Naive thymus-derived CD4-positive, alpha-beta T cell (primary cell): Measurements from ENCODE around the gene ST14. TPM values are rescaled to one million over a fixed set of nuclear protein-coding genes. Genes with fewer than 3 reads are reported as not detected.
"Not testable (repeated sequence)": the region's sequence is repeated elsewhere in the genome, so short reads cannot be mapped to it uniquely, and the experiment has no call there.

ENCODE experiments used
- ATAC-seq: fragments of 150-1000 bp; cut with Tn5 transposase; 2 replicates; pipeline ENCODE4 v1.10.0; 2021; ENCODE audit warnings: mild to moderate bottlenecking, moderate library complexity
- CTCF ChIA-PET: fragments of 350-600 bp; sonication (Branson Sonifier 250); formaldehyde crosslinking; loops from one replicate; lab custom pipeline; 2021; ENCODE audit warnings: antibody characterized with exemption; lab: Charles Lee
- POLR2A ChIA-PET: fragments of 350-600 bp; sonication (Branson Sonifier 250); formaldehyde crosslinking; loops from one replicate; lab custom pipeline; 2021; ENCODE audit warnings: antibody characterized with exemption, inconsistent platforms; lab: Charles Lee
- DNase-seq, 9 donors: peaks; one replicate each; pipeline versions ENCODE4 v3.0.0 to v3.0.0-alpha.2; 2020 to 2022; ENCODE audit warnings: mixed read lengths in 1 of 9
- H3K27ac ChIP-seq: one replicate; pipeline ENCODE4 v1.7.0; 2013; ENCODE audit warnings: mild to moderate bottlenecking, low read depth, low read length, moderate library complexity
- H3K27me3 ChIP-seq, 2 donors: one replicate each; pipeline ENCODE4 v1.7.0; 2013; ENCODE audit warnings: low read length in 2 of 2, mild to moderate bottlenecking in 2 of 2, moderate library complexity in 2 of 2; ENCODE audit not compliant: control insufficient read depth in 2 of 2, insufficient read depth in 2 of 2
- H3K36me3 ChIP-seq, 3 experiments: 1 replicate in 2 of 3; 2 replicates in 1 of 3; pipeline ENCODE4 v1.7.0; 2013; ENCODE audit warnings: low read length in 3 of 3, mild to moderate bottlenecking in 3 of 3, moderate library complexity in 1 of 3; ENCODE audit not compliant: insufficient read depth in 3 of 3, control insufficient read depth in 2 of 3
- H3K4me1 ChIP-seq, 2 donors: one replicate each; pipeline ENCODE4 v1.7.0; 2013; ENCODE audit warnings: low read length in 2 of 2, mild to moderate bottlenecking in 2 of 2, moderate library complexity in 1 of 2; ENCODE audit not compliant: control insufficient read depth in 2 of 2, insufficient read depth in 2 of 2
- H3K4me3 ChIP-seq: 2 replicates; pipeline ENCODE4 v1.7.0; 2013; ENCODE audit warnings: mild to moderate bottlenecking, low read length
- H3K9me3 ChIP-seq, 3 experiments: 1 replicate in 2 of 3; 2 replicates in 1 of 3; pipeline ENCODE4 v1.7.0; 2013; ENCODE audit warnings: low read length in 3 of 3; ENCODE audit not compliant: control insufficient read depth in 2 of 3
- H3K27ac Mint-ChIP-seq, 9 donors: one replicate each; pipeline ENCODE4 v1.8.0; 2020 to 2022; ENCODE audit warnings: mixed read lengths in 9 of 9, mild to moderate bottlenecking in 8 of 9, moderate library complexity in 5 of 9, inconsistent platforms in 2 of 9
- H3K27me3 Mint-ChIP-seq, 5 donors: one replicate each; pipeline ENCODE4 v1.8.0; 2021 to 2022; ENCODE audit warnings: mixed read lengths in 5 of 5, mild to moderate bottlenecking in 1 of 5
- H3K36me3 Mint-ChIP-seq, 5 donors: one replicate each; pipeline ENCODE4 v1.8.0; 2020 to 2022; ENCODE audit warnings: mixed read lengths in 5 of 5, mild to moderate bottlenecking in 3 of 5, inconsistent platforms in 1 of 5
- H3K4me1 Mint-ChIP-seq, 7 donors: one replicate each; pipeline ENCODE4 v1.8.0; 2020 to 2022; ENCODE audit warnings: mixed read lengths in 7 of 7, mild to moderate bottlenecking in 3 of 7, inconsistent platforms in 1 of 7
- H3K4me3 Mint-ChIP-seq, 10 donors: one replicate each; pipeline ENCODE4 v1.8.0; 2020 to 2022; ENCODE audit warnings: mild to moderate bottlenecking in 10 of 10, mixed read lengths in 10 of 10, moderate library complexity in 6 of 10, inconsistent platforms in 2 of 10
- H3K9me3 Mint-ChIP-seq, 11 donors: one replicate each; pipeline ENCODE4 v1.8.0; 2020 to 2022; ENCODE audit warnings: mixed read lengths in 11 of 11, mild to moderate bottlenecking in 4 of 11, inconsistent platforms in 1 of 11, moderate library complexity in 1 of 11
- intact Hi-C, 2 donors: fragments of 100-400 bp; cut with micrococcal nuclease; formaldehyde crosslinking; loops; one replicate each; pipeline ENCODE4 v1.15.1; 2023
- polyA plus RNA-seq, 2 donors: library from polyadenylated mRNA; unstranded; fragments of 300-500 nt; fragmentation: Illumina TruSeq; gene quantifications; one replicate each; pipeline ENCODE4 v1.2.3, GENCODE V29; 2021
- total RNA-seq, 6 experiments: library from RNA in 5 of 6; stranded (reverse) in 5 of 6; gene quantifications; 1 replicate in 5 of 6; 2 replicates in 1 of 6; pipeline ENCODE4 v1.2.3 and lab custom pipeline; 2021 to 2026

The ST14 gene
- total and polyA plus RNA-seq, 7 experiments from 2014 or later, result 0.05 to 8.8 (median 0.51) TPM; not detected in 2

DNA sequence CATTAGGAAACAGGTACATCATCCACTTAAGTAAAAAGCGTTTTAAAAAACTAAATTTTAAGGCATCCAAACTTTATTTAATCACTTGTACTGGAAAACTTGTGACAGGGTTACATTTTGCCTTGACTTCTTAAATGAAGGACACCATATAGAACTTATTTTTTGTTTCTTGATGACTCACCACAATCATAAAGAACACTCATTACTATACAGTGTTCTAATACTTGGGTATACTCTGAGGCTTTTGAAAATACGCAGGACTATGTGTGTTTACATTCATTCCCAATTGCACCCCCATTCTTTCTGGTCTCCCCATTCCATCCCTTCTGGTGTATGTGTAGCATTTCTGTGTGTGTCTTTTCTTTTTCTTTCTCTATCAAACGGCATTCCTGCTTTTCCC is 85.3 kb downstream of the ST14 start:
- H3K4me1 Mint-ChIP-seq, result peaks cover 22 to 68% (median 57%) of the 10 kb centered on the region in 7 donors
- DNase-seq (no peak), ATAC-seq (no peak)
- H3K4me1 ChIP-seq, result peaks cover 0 to 4% of the 10 kb centered on the region in 2 donors
- peaks cover 0 to 22% (median 6%) of the 10 kb centered on the region in 5 donors for H3K36me3 Mint-ChIP-seq
- intact Hi-C loops, result loop anchor here (2.0 to 5.0 kb wide), 2 partner anchors 70 to 72 kb away; partner anchors contain the start of gene ZBTB44 (in 1 of the 2)
- peak overlapping the region in 2 of 10 donors; percentile 4 to 44 for H3K4me3 Mint-ChIP-seq
- peak overlapping the region in 4 of 9 donors; percentile 11 to 78 (median 27) for H3K27ac Mint-ChIP-seq
- no peak overlapping the region for H3K4me3 ChIP-seq
- no peaks in the 10 kb centered on the region for H3K27me3 Mint-ChIP-seq
- H3K36me3 ChIP-seq, result no peaks in the 10 kb centered on the region
- ChIA-PET POLR2A (no interaction called here), CTCF (no interaction called here)
- H3K9me3 Mint-ChIP-seq, result no peaks in the 10 kb centered on the region
- H3K27me3 ChIP-seq, result no peaks in the 10 kb centered on the region
- no peak overlapping the region for H3K27ac ChIP-seq
- no peaks in the 10 kb centered on the region for H3K9me3 ChIP-seq

DNA sequence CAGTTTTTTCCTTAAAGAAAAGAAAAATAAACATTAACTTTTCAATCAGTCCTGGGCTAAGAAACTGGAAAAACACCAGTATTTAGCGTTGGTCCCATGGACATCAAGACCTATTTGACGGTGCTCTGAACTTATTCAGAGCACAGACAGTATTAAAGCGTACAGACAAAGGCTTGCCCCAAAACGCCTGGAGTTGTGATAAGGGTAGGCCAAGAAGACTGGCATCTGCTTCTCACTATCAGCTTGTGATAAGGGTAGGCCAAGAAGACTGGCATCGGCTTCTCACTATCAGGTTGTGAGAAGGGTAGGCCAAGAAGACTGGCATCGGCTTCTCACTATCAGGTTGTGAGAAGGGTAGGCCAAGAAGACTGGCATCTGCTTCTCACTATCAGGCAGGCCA is 85.8 kb downstream of the ST14 start:
- H3K36me3 ChIP-seq, H3K27me3 Mint-ChIP-seq, H3K4me1 ChIP-seq, CTCF ChIA-PET, POLR2A ChIA-PET, H3K4me3 ChIP-seq, H3K9me3 ChIP-seq, H3K9me3 Mint-ChIP-seq, DNase-seq, H3K27ac ChIP-seq, H3K27me3 ChIP-seq, ATAC-seq: not testable (repeated sequence)
- intact Hi-C loops, result loop anchor here in 1 of 2 donors (2.0 kb wide), 1 partner anchor 69 kb away; the partner anchor contains the start of gene ZBTB44
- peaks cover 0 to 22% (median 6%) of the 10 kb centered on the region in 5 donors for H3K36me3 Mint-ChIP-seq
- H3K27ac Mint-ChIP-seq, result peak overlapping the region in 2 of 9 donors; percentile 11 to 32
- peaks cover 23 to 70% (median 57%) of the 10 kb centered on the region in 7 donors for H3K4me1 Mint-ChIP-seq
- H3K4me3 Mint-ChIP-seq, result peak overlapping the region in 1 of 10 donors; percentile 4

DNA sequence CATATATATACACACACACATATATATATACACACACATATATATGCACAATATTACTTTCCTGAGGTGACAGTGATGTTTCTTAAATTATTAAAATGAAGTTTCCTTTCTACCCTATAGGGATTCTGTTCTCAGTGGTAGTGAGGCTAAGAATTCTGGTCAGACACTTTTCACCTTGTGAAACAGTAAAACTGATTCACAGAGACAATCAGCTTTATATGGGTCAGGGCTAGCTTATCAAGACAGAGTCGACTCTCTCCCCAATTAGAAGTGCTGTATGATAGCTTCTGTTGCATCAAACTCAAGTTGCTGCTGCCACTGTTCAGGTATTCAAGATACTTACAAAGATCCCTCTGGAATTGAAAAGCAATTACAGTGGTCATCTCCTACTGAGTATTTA is 86.7 kb downstream of the ST14 start:
- Mint-ChIP-seq H3K27me3 (no peaks in the 10 kb centered on the region), H3K4me1 (peaks cover 27 to 79% (median 60%) of the 10 kb centered on the region in 7 donors), H3K4me3 (no peak overlapping the region), H3K36me3 (peaks cover 0 to 30% (median 15%) of the 10 kb centered on the region in 5 donors), H3K27ac (peak overlapping the region in 3 of 9 donors; percentile 6 to 59 (median 48)), H3K9me3 (peaks cover 0 to 7% (median 2%) of the 10 kb centered on the region in 11 donors)
- H3K4me1 ChIP-seq, result peaks cover 0 to 4% of the 10 kb centered on the region in 2 donors
- no peak for ATAC-seq
- peaks cover 0 to 7% (median 0%) of the 10 kb centered on the region in 3 experiments for H3K36me3 ChIP-seq
- no peak overlapping the region for H3K4me3 ChIP-seq
- intact Hi-C loops, result no loop called here
- POLR2A ChIA-PET, result no interaction called here
- DNase-seq, result no peak
- H3K27me3 ChIP-seq, result no peaks in the 10 kb centered on the region
- CTCF ChIA-PET, result no interaction called here
- no peak overlapping the region for H3K27ac ChIP-seq
- H3K9me3 ChIP-seq, result no peaks in the 10 kb centered on the region

DNA sequence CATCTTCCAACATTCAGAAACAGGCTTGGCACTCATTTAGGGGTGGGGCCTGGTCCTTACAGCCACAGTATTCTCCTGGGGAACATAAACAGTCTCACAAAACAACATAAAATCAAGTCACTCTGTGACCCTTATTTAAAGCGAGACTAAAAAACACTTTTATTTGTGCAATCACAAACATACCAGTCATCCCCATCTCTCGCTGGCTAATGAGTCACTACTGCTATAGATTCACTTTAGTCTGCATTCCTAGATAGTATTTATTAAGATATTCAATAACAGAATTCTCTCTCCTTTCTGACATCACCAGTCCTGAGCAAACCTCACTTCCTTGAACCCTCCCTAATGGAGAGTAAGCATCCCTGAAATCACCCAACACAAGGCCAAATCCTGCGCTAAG is 87.2 kb downstream of the ST14 start:
- Mint-ChIP-seq H3K9me3 (peaks cover 0 to 10% (median 5%) of the 10 kb centered on the region in 11 donors), H3K36me3 (peaks cover under 1 to 32% (median 17%) of the 10 kb centered on the region in 5 donors), H3K27me3 (no peaks in the 10 kb centered on the region), H3K4me3 (no peak overlapping the region), H3K27ac (peak overlapping the region in 6 of 9 donors; percentile 4 to 59 (median 38)), H3K4me1 (peaks cover 27 to 80% (median 62%) of the 10 kb centered on the region in 7 donors)
- intact Hi-C loops, result no loop called here
- no peak for DNase-seq
- H3K36me3 ChIP-seq, result peaks cover 0 to 7% (median 0%) of the 10 kb centered on the region in 3 experiments
- no peak overlapping the region for H3K4me3 ChIP-seq
- no peak for ATAC-seq
- no peaks in the 10 kb centered on the region for H3K27me3 ChIP-seq
- no peaks in the 10 kb centered on the region for H3K9me3 ChIP-seq
- peaks cover 0 to 4% of the 10 kb centered on the region in 2 donors for H3K4me1 ChIP-seq
- no peak overlapping the region for H3K27ac ChIP-seq
- ChIA-PET POLR2A (no interaction called here), CTCF (no interaction called here)

DNA sequence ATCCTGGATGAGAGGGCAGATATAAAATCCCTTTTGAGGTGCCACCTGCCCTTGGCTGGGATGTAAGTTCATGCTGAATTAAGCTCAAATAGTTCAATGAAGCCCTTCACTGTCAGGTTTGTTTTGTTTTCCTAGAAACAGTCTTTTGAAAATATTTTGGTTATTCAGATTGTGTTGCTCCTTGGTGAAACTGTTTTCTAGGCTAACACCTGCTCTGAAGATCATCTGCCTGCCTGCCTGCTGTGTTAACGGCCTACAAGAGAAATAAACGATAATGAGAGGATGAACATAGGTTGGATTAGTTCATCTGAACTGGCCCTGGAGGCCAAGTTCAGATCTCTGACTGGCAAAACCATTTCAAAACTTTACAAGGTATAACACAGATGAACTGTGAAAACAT is 87.7 kb downstream of the ST14 start:
- Histone ChIP-seq H3K4me1 (peaks cover 0 to 4% of the 10 kb centered on the region in 2 donors), H3K27ac (no peak overlapping the region), H3K27me3 (no peaks in the 10 kb centered on the region), H3K36me3 (peaks cover 0 to 7% (median 0%) of the 10 kb centered on the region in 3 experiments), H3K9me3 (no peaks in the 10 kb centered on the region), H3K4me3 (no peak overlapping the region)
- peaks cover 6 to 34% (median 23%) of the 10 kb centered on the region in 5 donors for H3K36me3 Mint-ChIP-seq
- peak overlapping the region in 5 of 9 donors; percentile 15 to 59 (median 43) for H3K27ac Mint-ChIP-seq
- H3K4me1 Mint-ChIP-seq, result peaks cover 25 to 85% (median 64%) of the 10 kb centered on the region in 7 donors
- peaks cover 0 to 16% (median 10%) of the 10 kb centered on the region in 11 donors for H3K9me3 Mint-ChIP-seq
- DNase-seq (no peak), ATAC-seq (no peak)
- intact Hi-C loops, result no loop called here
- ChIA-PET POLR2A (no interaction called here), CTCF (no interaction called here)
- no peaks in the 10 kb centered on the region for H3K27me3 Mint-ChIP-seq
- H3K4me3 Mint-ChIP-seq, result no peak overlapping the region

DNA sequence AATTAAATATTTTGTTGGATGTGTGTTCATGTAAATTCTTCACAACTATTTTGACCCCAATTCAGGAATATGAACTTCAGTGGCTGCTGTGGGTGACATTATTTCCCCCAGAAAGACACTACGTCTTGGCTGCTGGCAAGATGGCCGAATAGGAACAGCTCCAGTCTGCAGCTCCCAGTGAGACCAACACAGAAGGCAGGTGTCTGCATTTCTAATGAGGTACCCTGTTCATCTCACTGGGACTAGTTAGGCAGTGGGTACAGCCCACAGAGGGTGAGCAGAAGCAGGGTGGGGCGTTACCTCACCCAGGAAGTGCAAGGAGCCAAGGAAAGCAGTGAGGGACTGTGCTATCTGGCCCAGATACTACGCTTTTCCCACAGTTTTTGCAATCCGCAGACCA is 89.8 kb downstream of the ST14 start:
- CTCF ChIA-PET, result interaction anchor here (0.5 kb wide), 1 partner anchor 495 kb away, joined by 3 read pairs; no protein-coding TSS in a partner anchor
- no peak overlapping the region for H3K4me3 Mint-ChIP-seq

More for the DNA sequence above, 89.8 kb downstream of the ST14 start:
- Mint-ChIP-seq H3K36me3 (peaks cover 13 to 43% (median 35%) of the 10 kb centered on the region in 5 donors), H3K4me1 (peaks cover 21 to 82% (median 60%) of the 10 kb centered on the region in 7 donors), H3K27ac (no peak overlapping the region), H3K9me3 (peaks cover 0 to 28% (median 17%) of the 10 kb centered on the region in 11 donors), H3K27me3 (no peaks in the 10 kb centered on the region)
- intact Hi-C loops, result no loop called here
- H3K36me3 ChIP-seq, result peaks cover 0 to 7% (median 0%) of the 10 kb centered on the region in 3 experiments
- no peak for DNase-seq
- no peak overlapping the region for H3K4me3 ChIP-seq
- POLR2A ChIA-PET, result interaction anchor here (0.8 kb wide), 1 partner anchor 37 kb away, joined by 3 read pairs; no protein-coding TSS in a partner anchor
- ATAC-seq, result no peak
- H3K4me1 ChIP-seq, result peaks cover 0 to 4% of the 10 kb centered on the region in 2 donors
- H3K9me3 ChIP-seq, result no peaks in the 10 kb centered on the region
- no peaks in the 10 kb centered on the region for H3K27me3 ChIP-seq
- H3K27ac ChIP-seq, result no peak overlapping the region
